ENCODE data around the gene AFF3. TPM values are rescaled to one million over a fixed set of nuclear protein-coding genes. Genes with fewer than 3 reads are reported as not detected.

Gene AFF3
- total RNA-seq, 1 experiment from 2014 or later: 0.05 TPM

DNA sequence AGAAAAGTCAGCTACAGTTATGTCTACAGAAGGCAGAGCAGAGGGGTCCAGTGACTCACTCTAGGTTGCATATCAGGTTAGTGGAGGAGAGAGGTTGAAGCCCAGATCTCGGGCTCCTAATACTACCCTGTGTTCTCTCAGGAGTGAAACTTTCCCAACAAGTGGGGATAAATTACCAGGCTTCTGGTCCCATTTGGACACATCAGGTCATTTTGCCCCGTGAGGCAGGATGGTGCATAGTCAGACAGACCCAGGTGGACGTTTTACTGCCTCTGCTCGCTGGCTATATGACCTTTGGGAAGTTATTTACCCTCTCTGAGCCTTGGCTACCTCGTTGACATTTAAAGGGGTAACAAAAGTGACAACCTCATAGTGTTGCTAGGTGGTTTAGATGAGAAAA, 524.6 kb downstream of the AFF3 start:
- H3K9me3 ChIP-seq: no peaks in the 10 kb centered on the region
- H3K36me3 Mint-ChIP-seq (ENCODE audit: insufficient read depth, unreplicated experiment): no peaks in the 10 kb centered on the region
- H3K27me3 Mint-ChIP-seq (ENCODE audit: insufficient read depth, unreplicated experiment): peaks cover 27% of the 10 kb centered on the region
- TF ChIP-seq, protein P1, sequence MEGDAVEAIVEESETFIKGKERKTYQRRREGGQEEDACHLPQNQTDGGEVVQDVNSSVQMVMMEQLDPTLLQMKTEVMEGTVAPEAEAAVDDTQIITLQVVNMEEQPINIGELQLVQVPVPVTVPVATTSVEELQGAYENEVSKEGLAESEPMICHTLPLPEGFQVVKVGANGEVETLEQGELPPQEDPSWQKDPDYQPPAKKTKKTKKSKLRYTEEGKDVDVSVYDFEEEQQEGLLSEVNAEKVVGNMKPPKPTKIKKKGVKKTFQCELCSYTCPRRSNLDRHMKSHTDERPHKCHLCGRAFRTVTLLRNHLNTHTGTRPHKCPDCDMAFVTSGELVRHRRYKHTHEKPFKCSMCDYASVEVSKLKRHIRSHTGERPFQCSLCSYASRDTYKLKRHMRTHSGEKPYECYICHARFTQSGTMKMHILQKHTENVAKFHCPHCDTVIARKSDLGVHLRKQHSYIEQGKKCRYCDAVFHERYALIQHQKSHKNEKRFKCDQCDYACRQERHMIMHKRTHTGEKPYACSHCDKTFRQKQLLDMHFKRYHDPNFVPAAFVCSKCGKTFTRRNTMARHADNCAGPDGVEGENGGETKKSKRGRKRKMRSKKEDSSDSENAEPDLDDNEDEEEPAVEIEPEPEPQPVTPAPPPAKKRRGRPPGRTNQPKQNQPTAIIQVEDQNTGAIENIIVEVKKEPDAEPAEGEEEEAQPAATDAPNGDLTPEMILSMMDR (IDR thresholded peaks at IDR 0.05; ENCODE audit: insufficient read depth in 1 of 2, low read depth in 1 of 2, low read length in 1 of 2, severe bottlenecking in 1 of 2, unreplicated experiment in 1 of 2): no peak
- H3K27me3 ChIP-seq (replicated peaks; ENCODE audit: control insufficient read depth, insufficient read depth, low read length): no peaks in the 10 kb centered on the region; the same call in 1 of the 2 replicates
- CTCF ChIA-PET: interaction anchor here (0.7 kb wide), 1 partner anchor 12 kb away, joined by 6 read pairs; no protein-coding TSS in a partner anchor
- H3K4me1 Mint-ChIP-seq (ENCODE audit: low read depth, unreplicated experiment): no peaks in the 10 kb centered on the region
- H3K9me3 Mint-ChIP-seq (ENCODE audit: unreplicated experiment): no peaks in the 10 kb centered on the region
- H3K27ac Mint-ChIP-seq (ENCODE audit: unreplicated experiment): no peak overlapping the region
- no TSS peak for BruUV-seq (replicated peaks)
- POLR2A ChIA-PET: no interaction called here
- DNase-seq: no peak
- H3K4me3 Mint-ChIP-seq (ENCODE audit: unreplicated experiment): no peak overlapping the region
- no peaks in the 10 kb centered on the region for H3K36me3 ChIP-seq (ENCODE audit: control insufficient read depth, insufficient read depth, low read length)
- H3K4me1 ChIP-seq: no peaks in the 10 kb centered on the region
- no peak overlapping the region for H3K4me3 ChIP-seq (ENCODE audit: low read depth, low read length)
- intact Hi-C loops (cut with micrococcal nuclease; ENCODE audit: unreplicated experiment): no loop called here

DNA sequence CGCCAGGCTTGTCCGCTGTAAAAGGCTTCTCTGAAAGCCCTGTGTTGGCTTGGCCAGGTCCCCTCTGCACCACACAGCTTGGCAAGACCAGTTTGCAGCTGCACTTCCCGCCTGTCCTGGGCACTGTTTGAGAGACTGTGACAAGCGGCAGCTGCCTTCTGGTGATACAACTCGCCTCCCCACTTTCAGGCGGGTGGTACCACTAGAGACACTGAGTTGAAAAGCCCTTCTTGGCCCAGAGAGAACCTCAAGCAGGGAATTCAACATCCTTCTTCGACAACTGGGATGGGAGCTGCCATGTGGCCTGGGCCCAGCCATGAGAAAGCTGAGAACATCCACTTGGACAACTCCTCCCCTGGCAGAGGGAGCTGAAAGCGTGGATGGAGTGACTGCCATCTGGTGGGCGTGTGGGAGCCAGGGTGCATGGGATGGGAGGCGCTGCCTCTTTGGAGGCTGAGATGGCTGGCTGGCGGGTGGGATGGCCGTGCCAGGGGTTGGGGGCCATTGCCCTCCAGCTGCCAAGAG, 527.1 kb downstream of the AFF3 start:
- Mint-ChIP-seq H3K9me3 (ENCODE audit: unreplicated experiment) (no peaks in the 10 kb centered on the region), H3K27ac (ENCODE audit: unreplicated experiment) (no peak overlapping the region), H3K27me3 (ENCODE audit: insufficient read depth, unreplicated experiment) (peaks cover 13% of the 10 kb centered on the region), H3K4me3 (ENCODE audit: unreplicated experiment) (no peak overlapping the region), H3K36me3 (ENCODE audit: insufficient read depth, unreplicated experiment) (no peaks in the 10 kb centered on the region), H3K4me1 (ENCODE audit: low read depth, unreplicated experiment) (peaks cover under 1% of the 10 kb centered on the region)
- H3K9me3 ChIP-seq: no peaks in the 10 kb centered on the region
- TF ChIP-seq, protein P1 (IDR thresholded peaks at IDR 0.05; ENCODE audit: insufficient read depth in 1 of 2, low read depth in 1 of 2, low read length in 1 of 2, severe bottlenecking in 1 of 2, unreplicated experiment in 1 of 2): peak; percentile 54 to 61
- intact Hi-C loops (cut with micrococcal nuclease; ENCODE audit: unreplicated experiment): loop anchor here (1.0 kb wide), 1 partner anchor 56 kb away; no protein-coding TSS in a partner anchor
- CTCF ChIA-PET: interaction anchor here (1.0 to 1.5 kb wide), 2 partner anchors 52 to 56 kb away, joined by 4 to 32 read pairs; no protein-coding TSS in a partner anchor
- POLR2A ChIA-PET: interaction anchor here (0.5 kb wide), 1 partner anchor 446 kb away, joined by 4 read pairs; no protein-coding TSS in a partner anchor
- H3K4me3 ChIP-seq (ENCODE audit: low read depth, low read length): no peak overlapping the region
- DNase-seq: peak in 1 of 2 experiments; percentile 55
- H3K36me3 ChIP-seq (ENCODE audit: control insufficient read depth, insufficient read depth, low read length): no peaks in the 10 kb centered on the region
- no TSS peak for BruUV-seq (replicated peaks)
- 0 out of 2 replicates have a peak, but pooled peaks cover under 1% of the 10 kb centered on the region for H3K4me1 ChIP-seq
- H3K27me3 ChIP-seq (replicated peaks; ENCODE audit: control insufficient read depth, insufficient read depth, low read length): no peaks in the 10 kb centered on the region; the same call in 1 of the 2 replicates

DNA sequence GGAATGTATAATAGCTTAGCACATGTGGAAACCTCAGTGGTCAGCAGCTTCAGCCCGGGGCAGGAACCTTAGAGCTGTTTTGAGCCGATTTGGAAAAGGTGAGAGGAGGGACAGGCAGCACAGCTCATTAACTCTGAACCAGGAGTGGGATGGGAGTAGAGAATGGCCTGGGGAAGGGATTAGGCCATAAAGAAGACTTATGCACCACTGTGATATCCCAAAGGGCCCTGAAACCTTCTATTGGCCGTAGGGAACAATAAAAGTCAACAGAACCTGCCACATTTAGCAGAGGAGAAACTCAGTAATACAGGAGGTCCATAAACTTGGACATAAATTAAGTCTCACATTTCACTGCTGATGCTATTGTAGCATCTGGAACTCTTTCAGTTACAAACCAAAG, 528.4 kb downstream of the AFF3 start:
- no peak for DNase-seq
- Histone ChIP-seq H3K36me3 (ENCODE audit: control insufficient read depth, insufficient read depth, low read length) (no peaks in the 10 kb centered on the region), H3K27me3 (replicated peaks; ENCODE audit: control insufficient read depth, insufficient read depth, low read length) (no peaks in the 10 kb centered on the region; the same call in 1 of the 2 replicates), H3K9me3 (no peaks in the 10 kb centered on the region), H3K4me3 (ENCODE audit: low read depth, low read length) (no peak overlapping the region), H3K4me1 (peaks cover 8% of the 10 kb centered on the region; the same call in 1 of the 2 replicates)
- no peak overlapping the region for H3K4me3 Mint-ChIP-seq (ENCODE audit: unreplicated experiment)
- POLR2A ChIA-PET: no interaction called here
- H3K4me1 Mint-ChIP-seq (ENCODE audit: low read depth, unreplicated experiment): peaks cover 6% of the 10 kb centered on the region
- BruUV-seq (replicated peaks): no TSS peak
- H3K9me3 Mint-ChIP-seq (ENCODE audit: unreplicated experiment): no peaks in the 10 kb centered on the region
- no peak overlapping the region for H3K27ac Mint-ChIP-seq (ENCODE audit: unreplicated experiment)
- H3K27me3 Mint-ChIP-seq (ENCODE audit: insufficient read depth, unreplicated experiment): peaks cover 11% of the 10 kb centered on the region
- H3K36me3 Mint-ChIP-seq (ENCODE audit: insufficient read depth, unreplicated experiment): no peaks in the 10 kb centered on the region
- TF ChIP-seq, protein P1 (IDR thresholded peaks at IDR 0.05; ENCODE audit: insufficient read depth in 1 of 2, low read depth in 1 of 2, low read length in 1 of 2, severe bottlenecking in 1 of 2, unreplicated experiment in 1 of 2): no peak
- intact Hi-C loops (cut with micrococcal nuclease; ENCODE audit: unreplicated experiment): no loop called here
- CTCF ChIA-PET: interaction anchor here (2.3 kb wide), 1 partner anchor 55 kb away, joined by 4 read pairs; no protein-coding TSS in a partner anchor
